Stimulated activated CD8-positive, alpha-beta memory T cell treated with anti-CD3 and anti-CD28 coated beads, Interleukin-15, amount 100 ng/mL, for 24 hours (primary cell): ENCODE data around the gene ALDOB.

Source experiments
- DNase-seq: peaks from one replicate; pipeline ENCODE4 v3.0.0-alpha.2; 2020; ENCODE audit warnings: low read depth

Gene ALDOB

DNA sequence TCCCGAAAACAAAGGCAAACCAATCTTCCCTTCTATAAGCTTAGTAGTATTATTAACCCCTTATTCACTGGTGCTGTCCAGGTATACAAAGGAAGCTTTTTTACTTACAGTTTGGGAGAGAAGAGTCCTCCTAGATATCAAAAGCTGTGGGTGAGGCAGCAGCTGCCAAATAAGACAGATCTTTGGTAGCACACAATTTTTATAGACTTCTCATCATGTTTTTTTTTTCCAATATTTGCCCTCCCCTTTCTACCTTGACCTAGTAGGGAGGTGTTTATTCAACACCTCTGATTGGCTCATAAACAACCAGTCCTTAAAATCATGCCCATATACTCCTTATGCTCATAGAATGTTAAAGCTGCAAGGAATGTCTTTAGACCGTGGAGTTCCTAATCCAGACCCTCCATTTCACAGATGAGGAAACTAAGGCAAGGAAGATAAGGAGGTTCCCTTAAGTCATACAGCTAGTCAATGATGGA, at the start of gene ALDOB:
ALDOB (minus strand) TSS at position 174 of the 479 bp plus-strand sequence. CDS start 4,887 bp downstream, outside the sequence.
- DNase-seq: no peak

- no peak for DNase-seq
These were observed 48.5 kb upstream of the ALDOB start for GRCh38 chr9:101484046-101484445.

GRCh38 chr9:101481261-101481660, 45.7 kb upstream of the ALDOB start:
- DNase-seq: no peak

DNA sequence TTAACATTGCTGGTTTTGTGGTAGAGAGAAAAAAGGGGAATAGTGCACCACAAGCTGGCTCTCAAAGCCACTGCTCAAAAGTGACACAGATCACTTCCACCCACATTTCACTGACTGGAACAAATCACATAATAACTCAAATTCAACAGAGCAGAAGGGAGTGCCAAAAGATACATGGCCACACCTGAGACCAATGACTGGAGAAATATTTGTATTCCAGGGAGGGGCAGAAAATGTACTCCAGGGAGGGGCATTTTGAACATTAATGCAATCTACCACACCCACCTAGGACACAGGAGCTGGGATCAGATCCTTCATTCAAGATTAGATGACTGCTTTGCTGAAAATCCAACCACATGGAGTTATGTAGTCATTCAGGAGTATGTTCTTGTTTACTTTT, 44.8 kb upstream of the ALDOB start:
- no peak for DNase-seq

GRCh38 chr9:101479338-101480030, 43.9 kb upstream of the ALDOB start:
- no peak for DNase-seq

DNA sequence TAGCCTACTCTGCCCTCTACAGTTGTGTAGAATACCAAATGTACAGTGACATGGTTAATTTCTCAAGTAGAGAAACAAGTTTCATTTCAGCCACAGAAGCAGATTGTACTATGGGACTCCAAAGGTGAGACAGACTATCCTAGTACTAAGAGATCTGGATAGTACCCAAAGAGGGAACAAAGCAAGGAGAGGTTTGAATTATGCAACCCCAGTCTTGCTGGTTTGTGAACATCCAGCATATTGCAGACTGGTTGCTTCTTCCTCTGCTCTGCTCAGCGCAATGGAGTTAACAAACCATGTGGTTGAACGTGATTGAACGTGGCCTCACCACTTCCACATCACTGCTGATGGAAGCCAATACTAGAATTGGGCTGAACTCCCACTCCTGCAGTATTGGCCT, 43.3 kb upstream of the ALDOB start:
- DNase-seq: no peak

DNA sequence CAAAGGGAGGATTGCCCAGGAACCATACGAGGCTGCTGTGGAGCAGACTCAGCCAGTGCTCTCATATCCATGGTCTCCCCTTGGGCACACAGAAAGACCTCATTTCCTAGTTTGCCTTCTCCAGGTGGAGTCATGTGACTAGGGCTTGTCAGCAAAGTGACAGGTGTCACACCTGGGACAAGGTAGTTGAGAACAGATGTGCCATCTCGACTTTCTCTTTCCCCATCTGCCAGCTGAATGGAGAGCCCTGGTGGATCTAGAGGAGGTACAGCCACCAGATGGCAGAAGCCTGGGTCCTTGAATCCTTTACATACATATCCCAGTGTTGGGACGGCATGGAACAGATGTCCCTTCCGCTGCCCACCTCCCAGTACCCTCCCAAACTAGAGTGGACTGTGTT, 42.9 kb upstream of the ALDOB start:
- no peak for DNase-seq

DNA sequence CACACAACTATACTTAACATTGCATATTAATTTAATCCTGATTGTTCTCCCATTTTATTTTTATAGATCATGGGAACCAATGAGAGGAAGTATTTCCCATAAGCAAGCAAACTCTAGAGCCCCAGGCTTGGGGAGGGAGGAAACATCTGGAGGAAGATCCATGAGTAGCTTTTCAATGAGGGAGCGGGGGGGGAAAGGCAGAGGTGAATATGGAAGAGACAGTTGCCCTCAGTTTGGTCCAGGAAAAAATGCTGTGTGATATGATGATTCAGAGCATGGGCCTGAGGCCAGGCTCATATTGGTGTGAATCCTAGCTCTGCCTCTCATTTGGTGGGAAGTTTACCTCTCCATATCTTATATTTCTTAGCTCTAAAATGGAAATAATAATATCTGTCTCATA, 42.2 kb upstream of the ALDOB start:
- no peak for DNase-seq

DNA sequence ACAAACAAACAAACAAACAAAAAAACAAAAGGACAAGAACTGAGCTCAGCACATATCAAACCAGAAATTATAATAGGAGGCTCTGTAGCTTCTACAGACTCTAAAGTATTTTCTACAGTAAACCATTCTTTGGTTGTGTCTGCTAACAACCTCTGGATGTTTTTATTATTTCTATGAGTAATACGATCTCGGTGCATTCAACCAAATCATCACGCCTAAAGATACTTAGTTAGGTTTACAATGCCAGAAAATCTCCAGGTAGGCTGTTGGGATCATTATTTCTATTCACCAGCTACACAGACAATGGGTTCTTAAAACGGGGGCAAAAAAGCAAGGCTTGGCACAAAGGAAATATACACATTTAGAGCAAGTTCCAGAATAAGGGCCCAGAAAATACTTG, 41.6 kb upstream of the ALDOB start:
- no peak for DNase-seq

DNA sequence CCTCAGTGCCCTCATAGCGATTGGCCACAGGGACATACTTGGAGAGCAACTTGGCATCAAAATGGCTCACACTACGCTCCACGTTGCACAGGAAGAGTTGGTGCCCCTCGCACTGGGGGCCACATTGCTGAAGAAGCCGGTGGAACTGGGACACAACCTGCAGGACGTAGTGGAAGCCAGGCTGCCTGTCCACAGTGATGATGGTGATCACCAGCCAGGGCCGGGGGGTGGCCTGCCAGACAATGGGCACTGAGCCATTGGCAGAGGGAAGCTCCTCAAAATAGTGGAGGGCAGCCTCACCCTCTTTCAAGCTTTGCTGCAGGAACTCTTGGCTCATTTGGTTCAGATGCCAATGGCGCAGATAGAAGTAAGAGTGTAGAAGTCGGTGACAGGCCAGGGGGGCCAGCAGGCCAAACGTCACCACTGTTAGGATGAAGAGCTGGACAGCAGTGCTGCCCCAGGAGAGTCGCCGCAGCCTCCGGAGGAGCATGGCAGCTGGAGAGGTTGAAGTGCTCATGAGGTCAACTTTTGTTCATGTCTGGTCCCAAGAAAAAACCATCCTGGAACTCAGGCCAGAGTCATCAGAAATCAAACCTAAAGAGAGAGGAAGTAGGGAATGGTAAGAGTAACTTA, 41.1 kb upstream of the ALDOB start:
- DNase-seq: no peak

DNA sequence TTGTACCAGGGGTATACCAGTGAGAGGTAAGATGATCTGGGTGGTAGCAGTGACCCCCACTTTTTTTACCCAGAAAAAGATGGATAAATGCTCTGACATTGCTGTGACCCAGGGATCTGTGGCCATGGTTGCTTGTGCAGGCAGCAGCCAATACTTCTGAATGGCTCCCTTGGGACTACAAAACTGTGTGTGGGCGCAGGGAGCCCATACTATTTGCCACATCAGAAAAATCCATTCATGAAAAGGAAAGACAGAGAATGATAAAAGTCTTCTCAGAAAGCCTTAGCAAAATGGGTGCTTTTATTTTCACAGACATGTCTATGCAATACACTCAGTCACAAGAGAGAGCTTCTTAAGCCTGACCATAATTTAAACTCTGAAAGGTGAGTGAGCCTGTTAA, 37.3 kb upstream of the ALDOB start:
- no peak for DNase-seq

GRCh38 chr9:101470929-101471328, 35.4 kb upstream of the ALDOB start:
- no peak for DNase-seq

GRCh38 chr9:101470021-101470420, 34.4 kb upstream of the ALDOB start:
- no peak for DNase-seq

- DNase-seq: no peak
These were observed 33.5 kb upstream of the ALDOB start for GRCh38 chr9:101469026-101469425.

DNA sequence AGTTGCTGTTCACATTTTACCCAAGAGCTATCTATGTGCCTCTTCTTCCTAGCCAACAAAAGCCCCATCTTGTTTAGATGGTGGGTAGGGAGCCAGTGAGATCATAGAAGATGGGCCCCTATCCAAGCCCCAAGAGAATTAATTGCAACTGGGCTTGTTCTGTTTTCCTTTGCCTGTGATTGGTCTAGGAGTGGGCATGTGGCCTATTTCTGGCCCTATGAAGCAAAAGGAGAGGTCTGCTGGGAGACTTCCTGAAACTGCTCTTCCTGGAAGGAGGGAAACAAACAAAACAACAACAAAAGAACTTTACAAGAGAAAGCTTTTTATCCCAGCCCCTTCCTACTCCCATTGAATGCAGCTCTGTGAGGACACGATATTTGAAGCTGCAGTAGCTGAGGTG, 32.5 kb upstream of the ALDOB start:
- DNase-seq: no peak

- no peak for DNase-seq
These were observed 32.1 kb upstream of the ALDOB start for GRCh38 chr9:101467690-101468089.

DNA sequence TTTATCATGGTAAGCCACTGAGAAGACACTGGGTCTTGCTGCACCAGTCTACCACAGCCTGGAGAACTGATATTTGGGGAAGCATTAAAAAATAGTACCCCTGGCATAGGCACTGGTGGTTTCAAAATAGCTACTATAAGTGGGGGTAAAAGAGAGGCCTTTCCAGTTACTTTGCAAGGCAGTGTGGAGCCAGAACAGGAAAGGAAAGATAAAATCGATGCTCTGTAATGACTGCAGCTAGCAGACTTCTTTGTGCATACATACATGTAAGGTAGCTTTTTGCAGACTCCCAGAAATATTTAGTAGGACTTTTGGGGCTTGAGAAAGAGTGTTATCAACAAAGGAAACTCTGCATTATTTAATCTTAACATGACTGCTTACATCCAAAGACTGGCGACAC, 31.3 kb upstream of the ALDOB start:
- no peak for DNase-seq

GRCh38 chr9:101465326-101465915, 29.8 kb upstream of the ALDOB start:
- no peak for DNase-seq

DNA sequence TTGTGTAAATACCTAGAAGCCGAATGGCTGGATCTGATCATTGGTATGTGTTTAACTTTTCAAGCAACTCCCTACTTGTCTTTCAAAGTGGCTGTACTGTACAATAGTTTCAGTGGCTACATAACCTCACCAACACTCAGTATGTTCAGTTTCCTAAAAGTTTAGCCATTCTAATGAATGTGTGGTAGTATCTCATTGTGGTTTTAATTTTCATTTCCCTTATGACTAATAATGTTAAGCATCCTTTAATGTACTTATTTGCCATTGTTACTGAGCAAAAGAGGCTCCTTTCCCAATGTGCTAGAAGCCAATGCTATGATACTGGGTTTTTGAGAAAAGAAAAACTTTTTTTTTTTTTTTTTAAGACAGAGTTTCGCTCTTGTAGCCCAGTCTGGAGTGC, 27.8 kb upstream of the ALDOB start:
- DNase-seq: no peak

DNA sequence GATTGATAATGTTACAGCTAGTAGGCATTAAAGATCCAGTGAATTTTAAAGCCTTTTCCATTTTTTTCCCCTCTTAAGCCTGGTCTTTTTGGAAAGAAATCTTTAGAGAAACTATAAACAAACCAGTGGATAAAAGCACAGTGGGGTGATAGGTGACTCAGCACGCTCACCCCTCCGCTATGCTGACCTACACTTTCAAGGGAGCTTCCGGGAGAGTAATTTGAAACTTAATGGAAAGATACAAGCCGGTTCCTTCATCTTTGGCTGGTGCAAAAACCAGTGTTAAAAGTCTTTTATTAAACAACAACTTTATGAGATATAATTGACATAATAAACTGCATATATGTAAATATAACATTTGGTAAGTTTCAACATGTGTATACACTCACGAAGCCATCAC, 27.0 kb upstream of the ALDOB start:
- no peak for DNase-seq

DNA sequence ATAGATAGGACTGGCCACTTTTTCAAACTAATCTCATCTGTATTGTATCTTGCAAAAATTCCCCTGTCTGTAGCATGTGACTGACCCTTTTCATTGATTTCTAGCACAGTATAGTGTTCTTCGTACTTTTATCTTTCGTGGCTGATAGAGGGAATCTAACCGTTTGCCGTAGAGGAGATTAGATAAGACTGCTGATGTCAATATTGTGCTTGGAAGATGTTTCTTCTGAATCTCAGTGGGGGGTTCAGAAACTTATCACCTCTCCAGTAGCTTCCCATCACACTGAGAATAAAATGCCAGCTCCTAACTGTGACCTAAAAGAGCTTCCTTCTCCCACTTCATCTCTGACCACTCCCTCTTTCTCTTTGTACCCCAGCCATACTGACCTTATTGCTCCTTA, 25.4 kb upstream of the ALDOB start:
- DNase-seq: no peak

- DNase-seq: no peak
These were observed 23.5 kb upstream of the ALDOB start for GRCh38 chr9:101458963-101459631.

- no peak for DNase-seq
These were observed 21.4 kb upstream of the ALDOB start for GRCh38 chr9:101457003-101457402.
